ENCODE data around the gene PER3. TPM values are rescaled to one million over a fixed set of nuclear protein-coding genes. Genes with fewer than 3 reads are reported as not detected.

PER3 gene
- total RNA-seq, 3 donors from 2014 or later, result 6.9 to 42.1 (median 14.7) TPM

GRCh38 chr1:7893529-7894180, 109.6 kb downstream of the PER3 start:
- no peaks in the 10 kb centered on the region for H3K36me3 ChIP-seq (ENCODE audit: low read depth)
- DNase-seq (no peak), ATAC-seq (no peak)
- H3K4me1 ChIP-seq (ENCODE audit: low read depth), result no peaks in the 10 kb centered on the region
- no peak overlapping the region for H3K4me3 ChIP-seq
- H3K9me3 ChIP-seq, result no peaks in the 10 kb centered on the region
- no peak for TF ChIP-seq CTCF (IDR thresholded peaks at IDR 0.05)
- intact Hi-C loops (cut with DNase I, micrococcal nuclease), result no loop called here

Other genes with a start within 250 kb of the PER3 start
- gene VAMP3, start 13.0 kb upstream of the PER3 start, total RNA-seq, result 100 to 1,000 TPM in 1 of 3 donors, 10 to 100 TPM in 2; 91.6 to 105 (median 94.3) TPM
- gene UTS2, start 68.8 kb downstream of the PER3 start, total RNA-seq, result under 1 TPM in 1 of 3 donors, not detected in 2; 0.17 TPM
- gene TNFRSF9, start 156.5 kb downstream of the PER3 start, total RNA-seq, result under 1 TPM; 0.19 to 0.51 (median 0.35) TPM
- 100 to 1,000 TPM; 135 to 200 (median 186) TPM for gene PARK7, start 177.4 kb downstream of the PER3 start, total RNA-seq
- gene ERRFI1, start 242.0 kb downstream of the PER3 start, total RNA-seq, result 10 to 100 TPM; 48.5 to 84.0 (median 50.2) TPM

All from mucosa of descending colon (tissue), 3 donors.